CD4-positive, alpha-beta T cell treated with Interleukin-15 for 4 hours (primary cell): ENCODE data around the gene ST6GALNAC1.
"Not testable (repeated sequence)": the region's sequence is repeated elsewhere in the genome, so short reads cannot be mapped to it uniquely, and the experiment has no call there.

Experiments used
- DNase-seq: peaks from one replicate; pipeline ENCODE4 v3.0.0-alpha.2; 2020; ENCODE audit warnings: low spot score

The ST6GALNAC1 gene

DNA sequence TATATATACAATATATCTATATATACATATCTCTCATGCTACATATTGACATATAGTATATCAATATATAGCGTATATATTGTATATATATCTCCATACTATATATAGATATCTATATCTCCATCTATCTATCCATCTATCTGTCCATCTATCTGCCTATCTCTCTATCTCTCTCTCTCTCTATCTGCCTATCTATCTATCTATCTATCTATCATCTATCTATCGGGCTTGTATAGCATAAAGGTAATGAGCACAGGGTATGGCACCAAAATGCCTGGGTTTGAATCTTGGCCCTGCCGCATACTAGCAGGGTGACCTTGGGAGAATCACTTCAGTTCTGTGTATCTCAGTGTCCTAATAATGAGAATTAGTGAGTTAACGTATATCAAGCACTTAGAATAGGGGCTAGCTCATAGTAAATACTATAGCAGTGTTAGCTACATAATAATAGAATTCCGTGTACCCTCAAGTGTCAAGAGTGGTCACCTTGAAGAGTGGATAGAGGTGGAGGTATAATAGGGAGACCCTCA lies 1.5 kb downstream of the ST6GALNAC1 start:
- no peak for DNase-seq

DNA sequence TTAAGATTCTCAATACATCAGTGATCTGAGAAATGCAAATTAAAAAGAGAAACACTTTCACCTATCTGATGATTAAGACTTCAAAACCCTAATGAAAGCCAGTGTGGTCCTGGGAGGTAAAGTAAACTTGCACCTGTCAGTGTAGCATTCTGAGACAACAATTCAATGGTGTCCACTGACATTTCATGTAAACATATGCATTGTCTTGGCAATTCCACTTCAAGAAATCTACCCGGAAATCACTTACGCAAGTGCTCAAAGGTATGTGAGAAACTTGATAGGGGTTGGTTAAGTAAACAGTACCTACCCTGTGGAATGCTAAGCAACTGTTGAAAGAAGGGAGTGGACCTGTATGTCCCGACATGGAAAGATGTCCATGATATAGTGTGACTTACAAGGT lies 2.1 kb downstream of the ST6GALNAC1 start:
- DNase-seq: no peak

DNA sequence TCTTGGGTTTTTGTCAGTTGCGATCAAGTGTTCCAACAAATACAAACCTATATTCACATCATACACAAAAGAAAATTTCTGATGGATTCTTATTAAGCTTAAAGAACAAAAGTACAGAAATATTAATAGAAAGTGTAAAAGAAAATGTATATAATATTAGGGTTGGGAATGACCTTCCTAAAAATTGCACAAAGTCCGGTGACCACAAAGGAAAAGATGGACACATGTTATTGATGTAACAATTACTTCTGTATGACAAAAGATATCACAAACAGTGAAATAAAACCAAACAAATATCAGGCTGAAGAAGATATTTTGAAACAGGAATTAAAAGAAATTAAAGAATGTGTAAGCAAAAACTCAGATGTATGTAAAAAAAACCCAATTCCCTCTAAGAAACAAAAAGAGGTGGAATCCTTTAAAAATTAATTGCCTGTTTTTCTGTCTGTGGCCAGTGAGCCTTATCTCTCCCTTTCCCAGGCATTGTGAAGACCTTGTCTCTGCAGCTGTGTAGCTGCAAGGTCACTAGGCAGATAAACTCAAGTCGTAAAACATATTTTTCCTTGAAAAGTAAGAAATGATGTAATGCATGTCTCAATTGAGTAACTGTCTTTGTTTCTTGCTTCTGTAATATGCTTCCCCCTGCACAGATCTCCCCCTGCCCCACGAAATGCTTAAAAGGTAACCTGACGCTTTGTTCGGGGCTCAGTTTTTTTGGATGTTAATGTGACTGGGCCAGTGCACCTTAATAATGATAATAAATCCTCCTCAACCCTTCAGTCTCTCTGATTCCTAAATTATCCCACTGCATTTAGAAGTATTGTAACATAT lies 2.8 kb downstream of the ST6GALNAC1 start:
- no peak for DNase-seq

DNA sequence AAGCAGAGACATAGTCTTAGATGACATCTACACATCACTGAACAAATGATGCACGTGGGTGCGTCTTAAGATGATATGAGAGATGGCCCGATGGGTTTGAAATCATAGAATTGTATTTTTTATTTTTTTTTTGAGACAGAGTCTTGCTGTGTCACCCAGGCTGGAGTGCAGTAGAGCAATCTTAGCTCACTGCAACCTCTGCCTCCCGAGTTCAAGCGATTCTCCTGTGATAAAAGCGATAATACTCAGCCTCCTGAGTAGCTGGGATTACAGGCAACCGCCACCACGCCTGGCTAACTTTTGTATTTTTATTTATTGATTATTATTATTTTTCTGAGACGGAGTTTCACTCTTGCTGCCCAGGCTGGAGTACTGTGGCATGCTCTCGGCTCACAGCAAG lies 5.3 kb downstream of the ST6GALNAC1 start:
- DNase-seq: no peak

DNA sequence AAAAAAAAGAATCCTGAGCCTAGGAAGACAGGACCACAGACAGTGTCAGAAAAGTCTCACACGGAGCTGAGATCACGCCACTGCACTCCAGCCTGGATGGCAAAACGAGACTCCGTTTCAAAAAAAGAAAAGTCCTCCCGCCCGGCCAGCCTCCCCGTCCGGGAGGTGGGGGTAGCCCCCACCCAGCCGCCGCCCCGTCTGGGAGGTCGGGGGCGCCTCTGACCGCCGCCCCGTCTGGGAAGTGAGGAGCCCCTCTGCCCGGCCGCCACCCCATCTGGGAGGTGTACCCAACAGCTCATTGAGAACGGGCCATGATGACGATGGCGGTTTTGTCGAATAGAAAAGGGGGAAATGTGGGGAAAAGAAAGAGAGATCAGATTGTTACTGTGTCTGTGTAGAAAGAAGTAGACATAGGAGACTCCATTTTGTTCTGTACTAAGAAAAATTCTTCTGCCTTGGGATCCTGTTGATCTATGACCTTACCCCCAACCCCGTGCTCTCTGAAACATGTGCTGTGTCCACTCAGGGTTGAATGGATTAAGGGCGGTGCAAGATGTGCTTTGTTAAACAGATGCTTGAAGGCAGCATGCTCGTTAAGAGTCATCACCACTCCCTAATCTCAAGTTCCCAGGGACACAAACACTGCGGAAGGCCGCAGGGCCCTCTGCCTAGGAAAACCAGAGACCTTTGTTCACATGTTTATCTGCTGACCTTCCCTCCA lies 6.9 kb downstream of the ST6GALNAC1 start:
- DNase-seq: not testable (repeated sequence)

DNA sequence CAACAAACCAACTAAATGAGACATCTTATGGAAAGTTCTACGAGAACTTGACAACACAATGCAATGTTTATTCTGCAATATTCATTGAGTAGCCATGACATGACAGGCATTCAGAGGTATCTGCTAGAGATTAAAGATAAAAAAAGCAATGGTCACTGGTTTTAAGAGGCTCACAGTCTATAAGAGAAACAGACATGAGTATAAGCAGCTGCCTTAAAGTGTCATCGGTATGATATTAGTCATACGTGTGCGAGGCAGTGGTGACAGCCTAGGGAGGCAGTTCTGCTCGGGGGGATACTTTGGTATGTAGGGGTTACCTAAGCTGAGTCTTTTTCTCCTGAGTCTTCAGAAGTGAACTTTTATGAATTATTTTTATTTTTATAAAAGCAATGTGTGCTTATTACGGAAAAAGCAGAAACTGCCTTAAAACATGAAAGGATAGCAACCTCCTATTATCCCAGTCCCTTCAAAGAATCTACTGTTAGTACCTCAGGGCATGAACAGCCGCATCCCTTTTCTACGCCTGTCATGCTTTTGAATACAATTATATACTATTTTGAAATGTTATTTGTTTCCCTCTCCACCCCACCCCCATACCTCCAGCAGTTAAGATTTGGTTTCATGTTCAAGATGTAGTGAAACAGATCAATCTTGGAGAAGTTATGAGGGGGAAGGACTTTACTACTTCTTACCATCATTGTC lies 7.7 kb downstream of the ST6GALNAC1 start:
- no peak for DNase-seq

DNA sequence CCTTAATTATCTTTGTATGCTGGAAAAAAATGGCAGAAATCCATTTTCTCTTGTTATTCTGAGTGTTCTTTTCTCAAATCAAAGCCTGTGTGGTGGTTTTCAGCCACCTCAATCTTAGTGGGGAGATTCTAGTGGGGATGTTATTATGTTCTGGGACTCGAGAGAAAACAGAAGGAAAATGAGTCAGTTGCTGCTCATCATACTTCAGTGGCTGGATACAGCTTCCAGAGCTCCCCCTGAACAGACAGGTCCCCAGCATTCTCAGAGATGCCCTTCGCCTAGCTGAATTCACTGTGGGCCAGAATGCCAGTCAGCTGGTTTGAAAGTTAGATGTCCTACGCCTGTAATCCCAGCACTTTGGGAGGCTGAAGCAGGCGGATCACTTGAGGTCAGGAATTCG lies 8.5 kb downstream of the ST6GALNAC1 start:
- DNase-seq: no peak

DNA sequence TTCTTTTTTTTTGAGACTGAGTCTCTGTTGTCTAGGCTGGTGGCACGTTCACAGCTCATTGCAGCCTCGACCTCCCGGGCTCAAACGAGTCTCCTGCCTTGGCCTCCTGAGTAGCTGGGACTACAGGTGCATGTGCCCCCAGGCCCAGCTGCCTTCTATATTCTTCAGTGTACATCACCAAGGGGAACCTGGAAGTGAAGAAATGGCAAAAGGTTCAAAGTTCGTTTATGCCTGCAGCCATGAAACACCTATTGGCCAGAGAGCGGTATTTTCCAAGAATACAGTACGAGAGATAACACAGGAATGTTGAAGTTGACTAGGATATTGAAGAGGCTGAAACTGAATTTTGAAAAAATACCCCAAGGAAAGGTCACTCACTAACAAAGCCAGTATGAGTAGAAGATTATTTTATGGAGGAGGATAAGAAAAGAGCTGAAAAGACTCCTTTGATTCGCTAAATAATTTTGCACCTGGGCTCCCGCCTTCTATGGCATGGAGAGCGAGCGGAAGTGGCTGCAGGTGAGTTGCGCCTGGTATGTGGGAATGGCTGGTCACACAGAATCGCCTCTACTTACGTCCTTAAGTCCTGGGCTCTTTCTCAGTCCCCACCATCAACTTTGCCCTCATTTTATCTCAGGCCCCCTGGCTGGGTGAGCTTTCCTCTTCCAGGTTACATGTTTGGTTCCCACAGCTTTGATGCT lies 9.8 kb downstream of the ST6GALNAC1 start:
- DNase-seq: no peak

DNA sequence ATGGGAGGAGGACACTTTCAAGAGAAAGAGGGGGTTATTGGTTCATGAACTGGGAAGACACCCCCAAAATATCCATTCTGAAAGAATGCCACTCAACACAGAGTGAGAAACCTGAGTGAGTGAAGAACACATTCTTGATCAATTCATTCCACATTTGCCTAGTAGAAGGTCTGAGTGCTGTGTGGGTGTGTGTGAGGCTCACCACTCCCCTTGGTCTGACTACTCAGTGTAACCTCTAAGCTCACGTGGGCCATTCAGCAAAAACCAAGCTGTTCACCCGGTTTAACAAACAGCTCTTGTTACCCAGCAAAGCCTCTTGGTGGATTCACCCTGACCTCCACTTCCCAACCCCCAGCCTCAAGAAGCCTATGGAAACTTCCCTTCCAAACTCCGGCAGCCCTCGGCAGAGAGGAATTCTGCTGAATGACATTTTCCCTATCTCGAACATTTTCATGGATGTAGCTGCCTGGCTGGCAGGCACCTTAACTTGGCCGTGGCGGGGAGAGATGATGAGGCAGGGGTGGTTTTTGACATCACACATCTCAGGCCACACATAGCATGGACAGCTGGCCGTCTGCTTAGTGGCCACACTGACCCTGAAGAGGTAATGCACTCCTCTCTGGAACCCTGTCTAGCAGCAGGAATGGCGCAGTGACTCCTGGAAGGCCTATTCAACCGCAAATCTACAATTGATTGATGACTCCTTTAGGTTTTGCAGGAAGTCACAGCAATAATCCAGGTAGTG lies 11.6 kb downstream of the ST6GALNAC1 start:
- no peak for DNase-seq

DNA sequence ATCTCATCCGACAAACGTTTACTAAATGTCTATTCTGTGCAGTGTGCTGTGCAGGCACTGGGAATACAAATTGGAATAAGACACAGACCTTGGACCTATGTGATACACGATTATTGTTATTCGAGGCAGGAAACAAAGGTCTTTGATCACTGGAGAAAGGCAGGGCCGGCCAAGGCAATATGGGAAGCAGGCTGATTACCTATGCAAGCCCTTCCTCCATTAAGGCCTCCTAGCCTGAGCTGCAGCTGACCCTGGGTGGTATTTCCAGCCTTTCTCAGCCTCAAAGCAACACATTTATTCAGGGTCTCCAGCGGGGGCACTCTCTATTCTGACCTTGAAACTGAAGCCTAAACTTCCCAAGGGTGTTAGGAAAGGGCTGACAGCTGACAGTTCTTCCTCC lies 13.4 kb downstream of the ST6GALNAC1 start:
- no peak for DNase-seq

DNA sequence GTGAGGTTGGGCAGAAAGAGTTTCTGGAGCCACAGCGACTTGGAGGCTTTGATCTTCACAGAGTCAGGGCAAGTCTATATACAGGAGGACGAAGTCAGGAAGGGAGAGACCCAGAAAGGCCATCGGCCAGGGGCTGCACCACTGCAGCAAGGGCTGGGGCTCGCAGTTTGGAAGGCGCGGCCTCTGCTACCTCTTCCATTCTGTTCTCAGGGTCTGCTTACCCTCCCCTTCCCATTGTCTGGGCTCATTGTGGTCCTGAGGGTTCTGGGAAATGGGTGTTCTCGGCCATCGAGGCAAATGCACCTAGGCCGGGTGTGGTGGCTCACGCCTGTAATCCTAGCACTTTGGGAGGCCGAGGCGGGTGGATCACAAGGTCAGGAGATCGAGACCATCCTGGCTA lies 16.0 kb downstream of the ST6GALNAC1 start:
- no peak for DNase-seq

DNA sequence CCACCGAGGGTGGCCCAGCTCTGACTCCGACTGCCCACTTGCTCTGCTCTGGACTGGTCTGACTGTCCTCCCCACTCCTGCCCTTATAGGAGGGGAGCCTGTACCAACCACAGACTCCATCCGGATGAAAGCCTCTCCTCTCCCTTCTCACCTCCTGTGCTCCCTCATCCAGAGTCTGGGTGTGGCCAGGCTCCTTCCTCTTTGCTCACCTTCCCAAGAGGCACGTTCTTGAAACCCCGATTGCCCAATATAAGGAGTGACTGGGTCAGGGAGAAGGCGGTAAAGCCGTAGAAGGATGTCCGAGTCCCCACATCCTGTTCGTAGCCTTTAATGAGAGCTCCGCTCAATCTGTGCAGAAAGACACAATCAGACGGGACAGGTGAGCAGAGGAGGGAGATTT lies 17.1 kb downstream of the ST6GALNAC1 start:
- DNase-seq: no peak

DNA sequence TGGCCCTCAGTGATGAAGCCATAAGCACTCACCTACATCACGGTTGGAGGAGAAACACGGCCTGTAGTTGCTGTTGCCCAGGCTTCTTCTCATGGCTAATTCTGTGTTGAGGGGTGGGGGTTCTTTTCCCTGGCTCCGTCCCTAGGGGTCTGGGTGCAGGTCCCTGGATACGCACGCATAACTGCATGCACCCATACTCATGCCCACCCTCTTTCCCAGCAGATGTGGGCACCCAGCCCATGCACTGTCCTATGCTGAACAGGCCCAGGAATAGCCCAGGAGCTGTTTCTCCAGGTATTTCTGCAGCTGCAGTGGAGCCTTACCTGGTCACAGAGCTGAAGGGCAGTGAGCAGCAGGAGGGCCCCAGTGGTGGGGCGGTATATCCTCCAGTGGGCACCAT lies 18.1 kb downstream of the ST6GALNAC1 start:
- DNase-seq: no peak

DNA sequence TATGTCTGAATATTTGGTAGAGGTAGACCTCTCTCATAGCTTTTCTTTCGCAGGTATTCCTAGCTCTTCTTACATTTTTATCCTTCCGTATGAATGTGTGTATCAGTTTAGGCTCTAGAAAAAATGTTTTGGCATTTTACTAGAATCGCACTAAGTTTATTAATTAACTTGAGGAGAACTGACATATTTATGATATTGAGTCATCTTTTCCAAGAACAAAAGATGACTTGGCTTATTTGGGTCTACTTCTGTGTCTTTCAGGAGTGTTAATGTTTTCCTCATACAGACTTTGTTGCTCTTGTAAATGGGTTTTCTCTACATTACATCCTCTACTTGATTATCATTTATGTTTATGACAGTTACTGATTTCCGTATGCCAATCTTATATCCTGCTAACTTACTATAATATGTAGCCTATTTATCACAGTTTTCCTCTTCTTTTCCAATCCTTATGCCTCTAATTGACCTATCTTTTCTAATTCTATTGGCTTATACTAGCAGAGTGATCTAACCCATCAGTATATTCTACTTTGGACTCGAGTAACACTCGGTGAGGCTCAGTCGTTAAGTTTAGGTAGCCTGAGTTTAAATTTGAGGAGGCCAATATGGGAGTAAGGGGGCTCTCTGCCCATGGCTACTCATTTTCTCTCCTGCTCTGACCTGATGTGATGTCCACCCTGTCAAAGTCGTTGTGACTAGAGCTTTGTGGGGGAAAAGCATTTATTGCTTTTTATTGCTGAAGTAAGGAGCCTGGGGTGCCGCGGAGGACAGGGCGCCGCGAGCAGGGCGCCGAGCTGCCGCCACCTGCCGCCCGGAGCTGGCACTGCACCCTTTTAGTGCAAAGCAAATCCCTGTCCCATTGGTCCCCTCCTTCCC lies 20.0 kb downstream of the ST6GALNAC1 start:
- peak; percentile 76 for DNase-seq

DNA sequence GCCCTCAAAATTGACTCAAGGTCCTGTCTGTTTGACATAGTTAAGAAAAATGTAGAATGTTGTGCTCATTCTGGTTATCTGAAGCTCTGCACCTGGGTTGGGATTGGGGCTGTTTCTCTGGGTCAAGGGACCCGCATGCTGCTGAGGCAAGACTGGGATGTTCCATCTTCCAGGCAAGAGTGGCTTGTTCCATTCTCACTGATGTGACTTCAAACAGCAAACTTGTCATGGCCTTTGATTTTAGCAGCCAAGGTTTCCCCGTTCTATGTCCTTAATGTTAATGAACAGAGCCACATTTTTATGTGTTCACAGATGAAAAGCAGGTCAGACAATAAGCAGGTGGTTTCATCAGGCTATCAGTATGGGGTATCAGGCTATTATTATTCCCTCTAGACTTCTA lies 25.7 kb downstream of the ST6GALNAC1 start:
- DNase-seq: no peak

DNA sequence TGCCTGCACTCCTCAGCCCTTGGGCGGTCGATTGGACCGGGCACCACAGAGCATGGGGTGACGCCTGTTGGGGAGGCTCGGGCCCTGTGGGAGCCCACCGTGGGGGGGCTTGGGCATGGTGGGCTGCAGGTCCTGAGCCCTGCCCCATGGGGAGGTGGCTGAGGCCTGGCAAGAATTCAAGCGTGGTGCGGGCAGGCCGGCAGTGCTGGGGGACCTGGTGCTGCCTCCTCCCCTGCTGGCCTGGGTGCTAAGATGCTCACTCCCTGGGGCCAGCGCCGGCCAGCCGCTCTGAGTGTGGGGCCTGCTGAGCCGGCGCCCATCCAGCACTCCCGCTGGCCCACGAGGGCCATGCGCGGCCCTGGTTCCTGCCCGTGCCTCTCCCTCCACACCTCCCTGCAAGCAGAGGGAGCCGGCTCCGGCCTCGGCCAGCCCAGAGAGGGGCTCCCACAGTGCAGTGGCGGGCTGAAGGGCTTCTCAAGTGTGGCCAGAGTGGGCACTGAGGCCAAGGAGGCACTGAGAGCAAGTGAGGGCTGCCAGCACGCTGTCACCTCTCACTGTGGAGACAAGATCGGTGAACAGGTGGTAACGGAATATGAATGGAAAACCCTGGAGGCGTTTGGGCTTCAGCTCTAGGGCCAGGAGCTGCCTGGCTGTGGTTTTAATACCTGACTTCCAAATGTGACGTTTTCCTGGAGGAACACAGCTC lies 28.5 kb downstream of the ST6GALNAC1 start:
- no peak for DNase-seq

DNA sequence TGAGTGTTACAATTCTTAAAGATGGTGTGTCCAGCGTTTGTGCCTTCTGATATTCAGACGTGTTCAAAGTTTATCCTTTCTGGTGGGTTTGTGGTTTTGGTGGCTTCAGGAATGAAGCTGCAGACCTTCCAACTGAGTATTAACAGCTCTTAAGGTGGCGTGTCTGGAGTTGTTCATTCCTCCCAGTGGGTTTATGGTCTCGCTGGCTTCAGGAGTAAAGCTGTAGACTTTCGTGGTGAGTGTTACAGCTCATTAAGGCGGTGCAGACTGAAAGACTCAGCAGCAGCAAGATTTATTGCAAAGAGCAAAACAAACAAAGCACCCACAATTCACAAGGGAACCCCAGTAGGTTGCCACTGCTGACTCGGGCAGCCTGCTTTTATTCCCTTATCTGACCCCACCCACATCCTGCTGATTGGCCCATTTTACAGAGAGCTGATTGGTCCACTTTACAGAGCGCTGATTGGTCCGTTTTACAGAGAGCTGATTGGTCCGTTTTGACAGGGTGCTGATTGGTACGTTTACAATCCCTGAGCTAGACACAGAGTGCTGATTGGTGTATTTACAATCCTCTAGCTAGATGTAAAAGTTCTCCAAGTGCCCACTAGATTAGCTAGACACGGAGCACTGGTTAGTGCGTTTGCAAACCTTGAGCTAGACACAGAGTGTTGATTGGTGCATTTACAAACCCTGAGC lies 29.3 kb downstream of the ST6GALNAC1 start:
- DNase-seq: not testable (repeated sequence)

DNA sequence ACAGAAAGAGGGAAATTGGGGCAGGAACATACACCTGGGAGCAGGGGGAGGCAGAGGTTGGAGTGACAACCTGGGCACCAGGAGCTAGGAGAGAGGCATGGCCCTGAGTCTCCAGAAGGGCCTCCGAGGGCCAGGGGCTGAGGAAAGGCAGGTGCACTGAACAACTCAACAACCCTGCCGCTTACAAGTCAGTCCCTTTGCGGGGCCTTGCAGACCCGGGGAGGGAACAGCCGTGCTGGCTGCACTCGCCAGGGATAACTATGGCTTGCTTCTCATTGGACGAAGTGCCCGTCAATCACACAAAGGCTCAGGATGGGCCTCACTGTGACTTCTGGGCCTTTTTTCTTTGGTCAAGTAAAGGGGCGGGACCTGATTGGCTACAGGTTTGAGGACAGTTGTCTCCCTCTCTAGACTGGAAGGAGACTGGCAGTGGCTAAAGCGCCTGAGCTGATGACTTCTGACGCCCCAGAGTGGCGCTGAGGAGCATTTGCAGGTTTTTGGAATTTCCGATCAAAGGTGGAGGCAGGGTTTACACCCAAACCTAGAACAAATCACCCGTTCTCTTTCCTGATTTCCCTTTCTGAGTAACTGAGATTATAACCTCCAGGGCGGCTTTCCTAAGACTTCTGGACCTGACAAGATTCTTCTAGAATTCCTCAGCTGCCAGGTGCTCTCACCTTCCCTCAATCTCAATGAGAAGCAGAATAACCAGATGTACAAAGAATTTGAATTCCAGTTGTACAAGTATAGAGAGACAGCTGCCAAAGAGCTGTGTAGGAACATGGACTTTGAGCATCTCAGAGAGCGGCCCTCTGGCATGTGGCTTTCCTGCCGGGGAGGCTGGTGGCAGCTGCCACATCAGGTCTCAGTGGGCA lies 30.3 kb downstream of the ST6GALNAC1 start:
- no peak for DNase-seq
